ENCODE measurements around the gene HBE1.

DNA sequence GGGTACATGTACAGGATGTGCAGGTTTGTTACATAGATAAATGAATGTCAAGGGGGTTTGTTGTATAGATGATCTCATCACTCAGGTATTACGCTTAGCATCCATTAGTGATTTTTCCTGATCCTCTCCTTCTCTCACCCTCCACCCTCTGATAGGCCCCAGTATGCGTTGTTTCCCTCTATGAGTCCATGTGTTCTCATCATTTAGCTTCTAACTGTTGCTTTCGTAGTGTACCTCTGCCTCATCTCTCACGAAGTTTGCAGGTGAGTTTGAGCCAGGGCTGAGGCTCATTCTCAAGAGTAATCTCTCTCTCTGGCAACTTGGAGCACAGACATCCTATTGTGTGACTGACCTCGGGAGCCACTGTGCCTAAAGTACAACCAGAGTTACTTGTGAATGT is 4.7 kb upstream of the HBE1 start:
- TF ChIP-seq, protein P1, sequence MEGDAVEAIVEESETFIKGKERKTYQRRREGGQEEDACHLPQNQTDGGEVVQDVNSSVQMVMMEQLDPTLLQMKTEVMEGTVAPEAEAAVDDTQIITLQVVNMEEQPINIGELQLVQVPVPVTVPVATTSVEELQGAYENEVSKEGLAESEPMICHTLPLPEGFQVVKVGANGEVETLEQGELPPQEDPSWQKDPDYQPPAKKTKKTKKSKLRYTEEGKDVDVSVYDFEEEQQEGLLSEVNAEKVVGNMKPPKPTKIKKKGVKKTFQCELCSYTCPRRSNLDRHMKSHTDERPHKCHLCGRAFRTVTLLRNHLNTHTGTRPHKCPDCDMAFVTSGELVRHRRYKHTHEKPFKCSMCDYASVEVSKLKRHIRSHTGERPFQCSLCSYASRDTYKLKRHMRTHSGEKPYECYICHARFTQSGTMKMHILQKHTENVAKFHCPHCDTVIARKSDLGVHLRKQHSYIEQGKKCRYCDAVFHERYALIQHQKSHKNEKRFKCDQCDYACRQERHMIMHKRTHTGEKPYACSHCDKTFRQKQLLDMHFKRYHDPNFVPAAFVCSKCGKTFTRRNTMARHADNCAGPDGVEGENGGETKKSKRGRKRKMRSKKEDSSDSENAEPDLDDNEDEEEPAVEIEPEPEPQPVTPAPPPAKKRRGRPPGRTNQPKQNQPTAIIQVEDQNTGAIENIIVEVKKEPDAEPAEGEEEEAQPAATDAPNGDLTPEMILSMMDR (IDR thresholded peaks at IDR 0.05) = no peak
- no peak for TF ChIP-seq POLR2A (IDR thresholded peaks at IDR 0.05)

Data from Peyer's patch (tissue), 4 donors.